Naive thymus-derived CD4-positive, alpha-beta T cell (primary cell): ENCODE measurements around the gene ATP10A. TPM values are rescaled to one million over a fixed set of nuclear protein-coding genes. Genes with fewer than 3 reads are reported as not detected.
"Not testable (repeated sequence)": the region's sequence is repeated elsewhere in the genome, so short reads cannot be mapped to it uniquely, and the experiment has no call there.

Source experiments
- ATAC-seq: fragments of 150-1000 bp; cut with Tn5 transposase; 2 replicates; pipeline ENCODE4 v1.10.0; 2021; ENCODE audit warnings: mild to moderate bottlenecking, moderate library complexity
- CTCF ChIA-PET: fragments of 350-600 bp; sonication (Branson Sonifier 250); formaldehyde crosslinking; loops from one replicate; lab custom pipeline; 2021; ENCODE audit warnings: antibody characterized with exemption; lab: Charles Lee
- POLR2A ChIA-PET: fragments of 350-600 bp; sonication (Branson Sonifier 250); formaldehyde crosslinking; loops from one replicate; lab custom pipeline; 2021; ENCODE audit warnings: antibody characterized with exemption, inconsistent platforms; lab: Charles Lee
- DNase-seq, 9 donors: peaks; one replicate each; pipeline versions ENCODE4 v3.0.0 to v3.0.0-alpha.2; 2020 to 2022; ENCODE audit warnings: mixed read lengths in 1 of 9
- H3K27ac ChIP-seq: one replicate; pipeline ENCODE4 v1.7.0; 2013; ENCODE audit warnings: mild to moderate bottlenecking, low read depth, low read length, moderate library complexity
- H3K27me3 ChIP-seq, 2 donors: one replicate each; pipeline ENCODE4 v1.7.0; 2013; ENCODE audit warnings: low read length in 2 of 2, mild to moderate bottlenecking in 2 of 2, moderate library complexity in 2 of 2; ENCODE audit not compliant: control insufficient read depth in 2 of 2, insufficient read depth in 2 of 2
- H3K36me3 ChIP-seq, 3 experiments: 1 replicate in 2 of 3; 2 replicates in 1 of 3; pipeline ENCODE4 v1.7.0; 2013; ENCODE audit warnings: low read length in 3 of 3, mild to moderate bottlenecking in 3 of 3, moderate library complexity in 1 of 3; ENCODE audit not compliant: insufficient read depth in 3 of 3, control insufficient read depth in 2 of 3
- H3K4me1 ChIP-seq, 2 donors: one replicate each; pipeline ENCODE4 v1.7.0; 2013; ENCODE audit warnings: low read length in 2 of 2, mild to moderate bottlenecking in 2 of 2, moderate library complexity in 1 of 2; ENCODE audit not compliant: control insufficient read depth in 2 of 2, insufficient read depth in 2 of 2
- H3K4me3 ChIP-seq: 2 replicates; pipeline ENCODE4 v1.7.0; 2013; ENCODE audit warnings: mild to moderate bottlenecking, low read length
- H3K9me3 ChIP-seq, 3 experiments: 1 replicate in 2 of 3; 2 replicates in 1 of 3; pipeline ENCODE4 v1.7.0; 2013; ENCODE audit warnings: low read length in 3 of 3; ENCODE audit not compliant: control insufficient read depth in 2 of 3
- H3K27ac Mint-ChIP-seq, 9 donors: one replicate each; pipeline ENCODE4 v1.8.0; 2020 to 2022; ENCODE audit warnings: mixed read lengths in 9 of 9, mild to moderate bottlenecking in 8 of 9, moderate library complexity in 5 of 9, inconsistent platforms in 2 of 9
- H3K27me3 Mint-ChIP-seq, 5 donors: one replicate each; pipeline ENCODE4 v1.8.0; 2021 to 2022; ENCODE audit warnings: mixed read lengths in 5 of 5, mild to moderate bottlenecking in 1 of 5
- H3K36me3 Mint-ChIP-seq, 5 donors: one replicate each; pipeline ENCODE4 v1.8.0; 2020 to 2022; ENCODE audit warnings: mixed read lengths in 5 of 5, mild to moderate bottlenecking in 3 of 5, inconsistent platforms in 1 of 5
- H3K4me1 Mint-ChIP-seq, 7 donors: one replicate each; pipeline ENCODE4 v1.8.0; 2020 to 2022; ENCODE audit warnings: mixed read lengths in 7 of 7, mild to moderate bottlenecking in 3 of 7, inconsistent platforms in 1 of 7
- H3K4me3 Mint-ChIP-seq, 10 donors: one replicate each; pipeline ENCODE4 v1.8.0; 2020 to 2022; ENCODE audit warnings: mild to moderate bottlenecking in 10 of 10, mixed read lengths in 10 of 10, moderate library complexity in 6 of 10, inconsistent platforms in 2 of 10
- H3K9me3 Mint-ChIP-seq, 11 donors: one replicate each; pipeline ENCODE4 v1.8.0; 2020 to 2022; ENCODE audit warnings: mixed read lengths in 11 of 11, mild to moderate bottlenecking in 4 of 11, inconsistent platforms in 1 of 11, moderate library complexity in 1 of 11
- intact Hi-C, 2 donors: fragments of 100-400 bp; cut with micrococcal nuclease; formaldehyde crosslinking; loops; one replicate each; pipeline ENCODE4 v1.15.1; 2023
- polyA plus RNA-seq, 2 donors: library from polyadenylated mRNA; unstranded; fragments of 300-500 nt; fragmentation: Illumina TruSeq; gene quantifications; one replicate each; pipeline ENCODE4 v1.2.3, GENCODE V29; 2021
- total RNA-seq, 6 experiments: library from RNA in 5 of 6; stranded (reverse) in 5 of 6; gene quantifications; 1 replicate in 5 of 6; 2 replicates in 1 of 6; pipeline ENCODE4 v1.2.3 and lab custom pipeline; 2021 to 2026

Gene ATP10A
- total and polyA plus RNA-seq, 7 experiments from 2014 or later = 7.2 to 86.4 (median 57.6) TPM

DNA sequence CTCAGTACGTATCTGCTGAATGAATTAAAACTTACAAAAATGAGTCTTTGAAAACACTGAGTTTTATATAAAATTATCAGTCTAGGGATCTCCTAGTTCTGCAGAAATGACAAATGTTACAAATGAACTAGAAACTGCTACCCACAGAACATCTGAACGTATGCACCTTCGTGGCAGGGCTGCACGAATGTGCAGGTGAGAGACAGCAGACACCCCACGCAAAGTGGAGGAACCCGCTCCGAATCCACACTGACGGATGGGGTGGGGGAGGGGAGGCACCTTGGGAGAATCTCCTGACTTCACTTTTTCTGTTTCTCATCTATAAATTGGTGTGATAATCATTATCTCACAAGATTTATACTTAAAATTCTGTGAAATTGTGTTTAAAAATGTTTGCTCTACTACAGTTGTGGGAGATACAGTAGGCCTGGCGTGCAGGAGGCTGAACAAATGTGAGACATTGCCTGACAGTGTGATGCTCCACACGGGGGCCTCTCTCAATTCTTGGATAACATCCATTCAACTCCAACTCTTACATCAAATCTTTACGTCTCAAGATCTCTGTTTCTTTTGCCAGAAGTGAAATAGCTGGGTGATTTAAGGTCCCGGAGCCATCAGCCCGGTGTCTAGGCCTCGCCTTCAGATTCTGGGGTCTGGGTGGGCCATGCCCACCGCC lies 86.9 kb downstream of the ATP10A start:
- Mint-ChIP-seq H3K27ac (peak overlapping the region in 3 of 9 donors; percentile 12 to 20 (median 19)), H3K36me3 (peaks cover 0 to 39% (median 9%) of the 10 kb centered on the region in 5 donors), H3K27me3 (no peaks in the 10 kb centered on the region), H3K9me3 (no peaks in the 10 kb centered on the region), H3K4me1 (peaks cover 23 to 64% (median 40%) of the 10 kb centered on the region in 7 donors), H3K4me3 (peak overlapping the region in 1 of 10 donors; percentile 2)
- no peak overlapping the region for H3K4me3 ChIP-seq
- H3K27me3 ChIP-seq = no peaks in the 10 kb centered on the region
- intact Hi-C loops = no loop called here
- ATAC-seq (no peak), DNase-seq (no peak)
- H3K4me1 ChIP-seq = peaks cover 0 to 15% of the 10 kb centered on the region in 2 donors
- no peak overlapping the region for H3K27ac ChIP-seq
- ChIA-PET CTCF (no interaction called here), POLR2A (no interaction called here)
- H3K36me3 ChIP-seq = peaks cover 0 to 35% (median 3%) of the 10 kb centered on the region in 3 experiments
- H3K9me3 ChIP-seq = no peaks in the 10 kb centered on the region

- ATAC-seq (no peak), DNase-seq (no peak)
- no peaks in the 10 kb centered on the region for H3K9me3 Mint-ChIP-seq
- ChIA-PET POLR2A (interaction anchor here (1.2 kb wide), 1 partner anchor 8 kb away, joined by 3 read pairs; no protein-coding TSS in a partner anchor), CTCF (no interaction called here)
- H3K4me1 ChIP-seq = peaks cover 0 to 15% of the 10 kb centered on the region in 2 donors
- no peak overlapping the region for H3K4me3 ChIP-seq
- H3K36me3 ChIP-seq = peaks cover 0 to 32% (median 0%) of the 10 kb centered on the region in 3 experiments
- no peak overlapping the region for H3K27ac Mint-ChIP-seq
- H3K27me3 ChIP-seq = no peaks in the 10 kb centered on the region
- H3K4me1 Mint-ChIP-seq = peaks cover 25 to 70% (median 40%) of the 10 kb centered on the region in 7 donors
- H3K9me3 ChIP-seq = no peaks in the 10 kb centered on the region
- peaks cover 0 to 39% (median 9%) of the 10 kb centered on the region in 5 donors for H3K36me3 Mint-ChIP-seq
- no peak overlapping the region for H3K27ac ChIP-seq
- H3K27me3 Mint-ChIP-seq = no peaks in the 10 kb centered on the region
- intact Hi-C loops = no loop called here
- H3K4me3 Mint-ChIP-seq = peak overlapping the region in 1 of 10 donors; percentile 0
Measured at GRCh38 chr15:25775317-25775912, 87.7 kb downstream of the ATP10A start.

- ChIA-PET POLR2A (interaction anchor here (1.2 kb wide), 1 partner anchor 8 kb away, joined by 3 read pairs; no protein-coding TSS in a partner anchor), CTCF (no interaction called here)
- H3K36me3 Mint-ChIP-seq = peaks cover 0 to 37% (median 9%) of the 10 kb centered on the region in 5 donors
- peaks cover 25 to 72% (median 40%) of the 10 kb centered on the region in 7 donors for H3K4me1 Mint-ChIP-seq
- H3K9me3 ChIP-seq = no peaks in the 10 kb centered on the region
- no peak overlapping the region for H3K27ac ChIP-seq
- H3K4me3 ChIP-seq = no peak overlapping the region
- peaks cover 0 to 15% of the 10 kb centered on the region in 2 donors for H3K4me1 ChIP-seq
- intact Hi-C loops = no loop called here
- H3K27me3 Mint-ChIP-seq = no peaks in the 10 kb centered on the region
- peaks cover 0 to 28% (median 0%) of the 10 kb centered on the region in 3 experiments for H3K36me3 ChIP-seq
- ATAC-seq = no peak
- no peak for DNase-seq
- no peak overlapping the region for H3K27ac Mint-ChIP-seq
- H3K9me3 Mint-ChIP-seq = no peaks in the 10 kb centered on the region
- no peaks in the 10 kb centered on the region for H3K27me3 ChIP-seq
- no peak overlapping the region for H3K4me3 Mint-ChIP-seq
Measured at GRCh38 chr15:25774871-25775270, 88.3 kb downstream of the ATP10A start.

GRCh38 chr15:25773248-25773647 lies 89.9 kb downstream of the ATP10A start:
- Mint-ChIP-seq H3K4me1 (peaks cover 20 to 55% (median 30%) of the 10 kb centered on the region in 7 donors), H3K27me3 (no peaks in the 10 kb centered on the region), H3K4me3 (no peak overlapping the region), H3K36me3 (peaks cover 0 to 35% (median 3%) of the 10 kb centered on the region in 5 donors), H3K9me3 (no peaks in the 10 kb centered on the region), H3K27ac (peak overlapping the region in 2 of 9 donors; percentile 1 to 33)
- DNase-seq = no peak
- peaks cover 0 to 4% of the 10 kb centered on the region in 2 donors for H3K4me1 ChIP-seq
- H3K27ac ChIP-seq = no peak overlapping the region
- H3K4me3 ChIP-seq = no peak overlapping the region
- CTCF ChIA-PET = no interaction called here
- H3K9me3 ChIP-seq = no peaks in the 10 kb centered on the region
- ATAC-seq = no peak
- intact Hi-C loops = no loop called here
- POLR2A ChIA-PET = no interaction called here
- H3K36me3 ChIP-seq = peaks cover 0 to 28% (median 0%) of the 10 kb centered on the region in 3 experiments
- H3K27me3 ChIP-seq = no peaks in the 10 kb centered on the region

GRCh38 chr15:25772500-25772899 lies 90.6 kb downstream of the ATP10A start:
- Mint-ChIP-seq H3K4me3 (no peak overlapping the region), H3K36me3 (peaks cover 0 to 33% (median 2%) of the 10 kb centered on the region in 5 donors), H3K27ac (no peak overlapping the region), H3K9me3 (no peaks in the 10 kb centered on the region), H3K4me1 (peaks cover 17 to 50% (median 26%) of the 10 kb centered on the region in 7 donors), H3K27me3 (no peaks in the 10 kb centered on the region)
- POLR2A ChIA-PET = no interaction called here
- intact Hi-C loops = no loop called here
- Histone ChIP-seq H3K4me1 (no peaks in the 10 kb centered on the region), H3K27ac (no peak overlapping the region), H3K4me3 (no peak overlapping the region), H3K36me3 (peaks cover 0 to 35% (median 0%) of the 10 kb centered on the region in 3 experiments), H3K9me3 (no peaks in the 10 kb centered on the region), H3K27me3 (no peaks in the 10 kb centered on the region)
- no peak for DNase-seq
- CTCF ChIA-PET = no interaction called here
- no peak for ATAC-seq

DNA sequence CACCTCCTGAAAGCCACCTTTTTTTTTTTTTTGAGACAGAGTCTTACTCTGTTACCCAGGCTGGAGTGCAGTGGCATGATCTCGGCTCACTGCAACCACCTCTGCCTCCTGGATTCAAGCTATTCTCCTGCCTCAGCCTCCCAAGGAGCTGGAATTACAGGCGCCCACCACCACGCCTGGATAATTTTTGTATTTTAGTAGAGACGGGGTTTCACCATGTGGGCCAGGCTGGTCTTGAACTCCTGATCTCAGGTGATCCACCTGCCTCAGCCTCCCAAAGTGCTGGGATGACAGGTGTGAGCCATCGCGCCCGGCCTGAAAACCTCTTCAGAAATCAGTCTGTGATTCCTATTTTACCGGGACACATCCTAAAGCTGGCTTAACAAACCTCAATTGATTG lies 91.4 kb downstream of the ATP10A start:
- H3K4me1 ChIP-seq, H3K9me3 Mint-ChIP-seq, H3K27ac ChIP-seq, intact Hi-C loops, H3K27me3 Mint-ChIP-seq, DNase-seq, ATAC-seq, POLR2A ChIA-PET, H3K4me3 Mint-ChIP-seq, H3K27ac Mint-ChIP-seq, CTCF ChIA-PET, H3K27me3 ChIP-seq, H3K9me3 ChIP-seq, H3K4me3 ChIP-seq: not testable (repeated sequence)
- Mint-ChIP-seq H3K36me3 (peaks cover 0 to 33% (median 2%) of the 10 kb centered on the region in 5 donors), H3K4me1 (peaks cover 17 to 42% (median 24%) of the 10 kb centered on the region in 7 donors)
- H3K36me3 ChIP-seq = peaks cover 0 to 37% (median 0%) of the 10 kb centered on the region in 3 experiments
